Activated naive CD8-positive, alpha-beta T cell treated with anti-CD3 and anti-CD28 coated beads, Interleukin-2, amount 50 U/mL, for 16 hours (primary cell): ENCODE measurements around the gene ATP8A1.

Source experiments
- DNase-seq: peaks from one replicate; pipeline ENCODE4 v3.0.0-alpha.2; 2020; ENCODE audit warnings: low read depth, low spot score

ATP8A1 gene

GRCh38 chr4:42649870-42650269, 7.0 kb downstream of the ATP8A1 start:
- no peak for DNase-seq

GRCh38 chr4:42646999-42647541, 9.8 kb downstream of the ATP8A1 start:
- no peak for DNase-seq

- no peak for DNase-seq
These were observed 10.7 kb downstream of the ATP8A1 start for GRCh38 chr4:42646013-42646784.

GRCh38 chr4:42644897-42645296, 12.0 kb downstream of the ATP8A1 start:
- no peak for DNase-seq

- DNase-seq, result no peak
These were observed 13.2 kb downstream of the ATP8A1 start for GRCh38 chr4:42643685-42644084.

GRCh38 chr4:42642845-42643615, 13.9 kb downstream of the ATP8A1 start:
- DNase-seq, result no peak

GRCh38 chr4:42642101-42642797, 14.7 kb downstream of the ATP8A1 start:
- no peak for DNase-seq

- DNase-seq, result no peak
These were observed 15.2 kb downstream of the ATP8A1 start for GRCh38 chr4:42641656-42642055.

GRCh38 chr4:42641161-42641560, 15.7 kb downstream of the ATP8A1 start:
- DNase-seq, result no peak

- DNase-seq, result no peak
These were observed 16.3 kb downstream of the ATP8A1 start for GRCh38 chr4:42640613-42641012.

- DNase-seq, result no peak
These were observed 17.9 kb downstream of the ATP8A1 start for GRCh38 chr4:42638993-42639392.

- DNase-seq, result no peak
These were observed 18.6 kb downstream of the ATP8A1 start for GRCh38 chr4:42638321-42638720.

GRCh38 chr4:42637867-42638266, 19.0 kb downstream of the ATP8A1 start:
- DNase-seq, result no peak

- no peak for DNase-seq
These were observed 19.8 kb downstream of the ATP8A1 start for GRCh38 chr4:42637104-42637503.

GRCh38 chr4:42636645-42636949, 20.3 kb downstream of the ATP8A1 start:
- DNase-seq, result no peak

GRCh38 chr4:42633605-42634388, 23.1 kb downstream of the ATP8A1 start:
- DNase-seq, result no peak

GRCh38 chr4:42632653-42633382, 24.1 kb downstream of the ATP8A1 start:
- no peak for DNase-seq

GRCh38 chr4:42630908-42631307, 26.0 kb downstream of the ATP8A1 start:
- no peak for DNase-seq

- no peak for DNase-seq
These were observed 28.2 kb downstream of the ATP8A1 start for GRCh38 chr4:42628740-42629139.

GRCh38 chr4:42627885-42628646, 28.8 kb downstream of the ATP8A1 start:
- DNase-seq, result no peak
